Posterior vena cava (tissue), 2 donors: ENCODE results near the gene SERTAD1. TPM values are rescaled to one million over a fixed set of nuclear protein-coding genes. Genes with fewer than 3 reads are reported as not detected.

Experiments used
- DNase-seq: peaks from one replicate; pipeline ENCODE4 v3.0.0-alpha.2; 2020; ENCODE audit warnings: low spot score
- intact Hi-C, 2 donors: fragments of 100-400 bp; cut with DNase I; formaldehyde crosslinking; loops; one replicate each; pipeline versions ENCODE4 v1.14.1 to v1.14.2; 2022 to 2023
- total RNA-seq, 2 donors: library from RNA; stranded (reverse); fragmentation: NEBNext Ultra II Directional; extraction: Animal tissue kit (Norgen Biotek cat#: 25700); gene quantifications; one replicate each; pipeline ENCODE4 v1.2.1, GENCODE V29; 2021
- donor health status: DM: yes; HTN: yes; CAD: no.
- donor health status: DM: yes; HTN: yes; CAD: no.

SERTAD1 gene
- total RNA-seq, 2 donors from 2014 or later, result 12.2 to 16.2 TPM

DNA sequence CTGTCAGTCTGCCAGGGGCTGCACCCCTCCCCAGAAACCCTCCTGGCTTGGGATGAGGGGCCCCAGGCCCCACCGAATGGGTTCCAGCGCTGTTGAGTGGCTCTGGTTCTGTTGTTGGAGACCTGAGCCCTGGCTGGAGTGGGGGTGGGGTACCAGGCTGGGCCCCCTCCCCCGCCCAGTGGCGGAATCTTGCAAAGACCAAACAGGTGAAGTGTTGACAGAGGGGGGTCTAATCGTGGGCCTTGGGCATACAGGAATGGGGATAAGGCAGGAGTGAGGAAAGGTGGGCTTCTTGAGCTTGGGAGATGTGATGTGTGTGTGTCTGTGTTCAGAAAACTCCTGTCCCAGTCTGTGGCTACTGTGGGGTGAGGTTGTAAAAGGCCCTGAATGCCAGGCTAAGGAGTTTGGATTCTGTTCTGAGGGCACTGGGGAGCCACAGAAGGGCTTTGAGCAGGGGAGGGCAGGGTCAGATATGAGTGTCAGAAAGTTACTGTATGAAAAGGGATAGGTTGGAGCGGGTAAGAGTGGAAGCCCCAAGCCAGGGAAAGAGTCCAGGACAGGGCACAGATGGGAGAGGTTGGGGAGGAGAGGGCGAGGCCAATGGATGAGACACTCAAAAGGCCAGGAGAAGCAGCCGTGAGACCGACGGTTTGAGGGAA, 35.6 kb downstream of the SERTAD1 start, which contains the start of gene HIPK4:
HIPK4 (minus strand) TSS at position 98 of the 659 bp plus-strand sequence. CDS start 279 bp downstream, outside the sequence.
- no peak for DNase-seq
- intact Hi-C loops, result loop anchor here in 1 of 2 donors (10.0 kb wide), 1 partner anchor 85 kb away; no protein-coding TSS in a partner anchor

DNA sequence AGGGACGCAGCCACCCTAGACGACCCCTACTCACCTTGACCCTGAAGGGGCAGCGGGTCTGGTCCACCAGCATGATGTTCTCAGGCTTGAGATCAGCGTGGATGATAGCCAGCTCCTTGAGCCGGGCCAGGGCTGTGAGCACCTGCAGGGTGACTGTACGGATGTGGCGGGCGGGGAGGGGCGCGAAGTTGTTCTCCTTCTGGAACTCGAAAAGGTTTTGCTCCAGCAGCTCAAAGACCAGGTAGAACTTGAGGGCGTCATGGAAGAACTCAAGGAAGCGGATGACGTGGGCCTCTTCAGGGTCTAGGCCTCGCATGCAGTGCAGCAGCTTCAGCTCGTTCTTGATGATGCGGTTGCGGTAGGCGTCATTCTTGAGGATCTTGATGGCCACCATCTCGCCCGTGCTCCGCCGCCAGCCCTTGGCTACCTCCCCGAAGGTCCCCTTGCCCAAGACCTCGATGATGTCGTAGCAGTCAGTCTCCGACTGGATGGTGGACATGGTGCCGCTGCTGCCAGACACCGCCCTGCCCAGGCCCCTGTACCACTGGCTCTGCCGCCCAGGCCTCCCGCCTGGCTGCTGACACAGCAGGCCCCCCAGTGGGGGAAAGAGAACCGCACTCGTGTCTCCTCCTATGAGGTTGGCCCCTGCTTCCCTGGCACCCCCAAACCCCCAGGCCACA, 36.2 kb downstream of the SERTAD1 start:
- intact Hi-C loops, result loop anchor here in 1 of 2 donors (10.0 kb wide), 1 partner anchor 85 kb away; no protein-coding TSS in a partner anchor

DNA sequence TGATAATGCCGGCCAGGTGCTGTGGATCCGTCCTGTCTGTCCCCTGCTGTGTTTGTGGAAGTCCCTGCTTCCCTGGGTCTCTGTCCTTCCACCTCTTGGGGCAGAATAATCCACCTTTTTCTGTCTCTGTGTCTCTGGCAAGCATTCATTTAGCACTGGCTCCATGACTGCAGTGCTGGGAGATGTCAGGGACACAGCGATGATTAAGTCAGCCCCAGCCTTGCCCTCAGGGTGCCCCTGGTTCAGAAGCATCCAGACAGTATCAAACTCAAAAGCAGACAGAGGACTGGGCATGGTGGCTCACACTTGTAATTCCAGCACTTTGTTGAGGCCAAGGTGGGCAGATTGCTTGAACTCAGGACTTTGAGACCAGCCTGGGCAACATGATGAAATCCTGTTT, 37.3 kb downstream of the SERTAD1 start:
- DNase-seq, result no peak
- intact Hi-C loops, result no loop called here

More for the DNA sequence above, 36.2 kb downstream of the SERTAD1 start:
- no peak for DNase-seq

DNA sequence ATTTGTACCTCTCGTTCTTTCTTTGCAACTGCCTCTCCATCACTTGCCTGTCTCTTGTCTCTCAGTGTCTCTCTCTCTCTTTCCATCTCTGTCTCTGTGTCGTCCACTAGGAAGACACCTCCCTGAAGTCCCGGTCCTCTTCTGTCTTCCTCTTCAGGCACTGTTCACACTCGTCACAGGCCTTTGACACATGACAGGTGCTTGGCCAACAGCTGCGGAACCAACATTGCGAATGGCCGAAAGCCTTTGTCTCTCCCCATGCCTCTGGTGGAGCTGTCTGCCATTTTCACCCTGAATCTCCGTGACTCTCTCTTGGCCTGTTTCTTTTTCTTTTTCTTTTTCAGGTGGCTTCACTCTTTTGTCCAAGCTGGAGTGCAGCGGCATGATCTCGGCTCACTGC, 38.6 kb downstream of the SERTAD1 start:
- intact Hi-C loops, result no loop called here
- DNase-seq, result no peak

DNA sequence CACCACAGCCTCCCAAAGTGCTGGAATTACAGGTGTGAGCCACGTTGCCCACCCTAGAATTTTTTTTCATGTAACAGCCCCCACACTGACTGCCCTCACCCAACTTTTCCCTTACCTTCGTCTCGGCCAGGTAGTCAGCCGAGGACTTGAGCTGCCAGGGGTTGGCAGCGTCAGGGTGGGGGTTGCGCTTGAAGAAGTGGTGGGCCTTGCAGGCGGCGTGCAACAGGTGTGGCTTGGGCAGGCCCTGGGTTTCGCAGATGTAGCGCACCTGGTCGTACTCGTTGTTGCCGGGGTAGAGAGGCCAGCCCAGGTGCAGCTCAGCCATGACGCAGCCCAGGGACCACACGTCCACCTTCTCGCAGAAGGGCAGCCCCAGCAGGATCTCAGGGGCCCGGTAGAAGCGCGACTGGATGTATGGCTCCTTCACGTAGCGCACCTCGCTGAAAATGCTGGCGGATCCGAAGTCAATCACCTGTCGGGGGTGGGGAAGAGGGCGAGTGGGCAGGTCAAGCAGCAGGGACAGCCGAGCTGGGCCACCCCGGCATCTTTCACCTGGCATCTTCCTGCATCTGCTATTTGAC, 42.0 kb downstream of the SERTAD1 start:
- intact Hi-C loops, result no loop called here
- DNase-seq, result no peak

DNA sequence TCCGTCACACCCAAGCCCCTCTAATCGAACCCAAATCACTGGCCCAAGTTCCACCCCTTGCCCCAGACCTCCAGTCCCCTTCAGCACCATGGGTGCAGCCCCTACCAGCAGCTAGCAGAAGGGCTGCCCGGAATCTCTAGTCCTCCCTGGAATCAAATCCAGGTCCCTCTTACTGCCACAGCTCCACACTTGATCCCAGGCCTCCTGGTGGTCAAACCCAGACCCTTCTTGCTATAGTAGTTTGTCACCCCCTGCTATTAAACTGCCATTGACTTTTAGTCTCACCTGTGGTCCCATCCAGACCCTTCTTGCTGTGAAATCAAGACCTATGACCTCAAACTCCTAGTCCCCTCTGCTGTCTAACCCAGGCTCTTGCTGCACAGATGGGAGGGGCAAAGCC, 44.5 kb downstream of the SERTAD1 start:
- DNase-seq, result no peak

DNA sequence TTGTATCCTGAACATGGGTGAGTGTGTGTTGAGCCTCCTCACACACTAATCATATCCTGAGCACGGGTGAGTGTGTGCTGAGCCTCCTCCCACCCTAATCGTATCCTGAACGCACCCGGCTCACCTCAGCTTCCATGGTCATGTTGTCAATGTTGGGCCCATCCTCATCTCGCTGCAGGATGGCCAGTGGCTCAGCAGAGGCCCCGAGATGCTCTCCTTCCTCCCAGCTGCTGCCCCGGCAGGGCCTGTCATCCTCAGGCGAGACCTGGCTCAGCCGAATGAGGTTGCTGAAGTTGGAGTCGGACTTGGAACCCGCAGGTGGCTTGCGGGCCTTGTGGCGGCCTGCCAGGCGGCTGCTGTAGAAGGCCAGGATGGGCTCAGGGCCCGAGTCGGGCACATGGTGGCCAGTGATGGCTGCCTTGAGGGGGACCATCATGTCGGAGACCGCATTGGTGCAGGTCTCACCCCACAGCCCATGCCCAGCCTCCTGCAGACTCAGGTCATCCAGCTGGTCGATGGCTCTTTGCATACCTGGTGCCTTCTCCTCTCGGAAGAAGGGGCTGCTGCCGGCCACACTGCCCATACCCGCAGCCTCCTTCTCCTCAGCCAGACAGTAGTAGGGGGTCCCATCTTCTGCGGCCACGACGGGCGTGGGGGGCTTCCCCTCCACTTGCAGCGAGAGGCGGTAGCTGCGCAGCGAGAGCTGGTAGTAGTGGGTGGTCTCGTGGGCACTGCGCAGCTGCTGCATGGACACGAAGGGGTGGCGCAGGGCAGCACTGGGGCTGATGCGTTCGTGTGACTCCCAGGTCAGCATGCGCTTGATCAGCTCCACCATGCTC, 45.4 kb downstream of the SERTAD1 start:
- DNase-seq, result no peak
- intact Hi-C loops, result no loop called here

More for the DNA sequence above, 44.5 kb downstream of the SERTAD1 start:
- intact Hi-C loops, result no loop called here

DNA sequence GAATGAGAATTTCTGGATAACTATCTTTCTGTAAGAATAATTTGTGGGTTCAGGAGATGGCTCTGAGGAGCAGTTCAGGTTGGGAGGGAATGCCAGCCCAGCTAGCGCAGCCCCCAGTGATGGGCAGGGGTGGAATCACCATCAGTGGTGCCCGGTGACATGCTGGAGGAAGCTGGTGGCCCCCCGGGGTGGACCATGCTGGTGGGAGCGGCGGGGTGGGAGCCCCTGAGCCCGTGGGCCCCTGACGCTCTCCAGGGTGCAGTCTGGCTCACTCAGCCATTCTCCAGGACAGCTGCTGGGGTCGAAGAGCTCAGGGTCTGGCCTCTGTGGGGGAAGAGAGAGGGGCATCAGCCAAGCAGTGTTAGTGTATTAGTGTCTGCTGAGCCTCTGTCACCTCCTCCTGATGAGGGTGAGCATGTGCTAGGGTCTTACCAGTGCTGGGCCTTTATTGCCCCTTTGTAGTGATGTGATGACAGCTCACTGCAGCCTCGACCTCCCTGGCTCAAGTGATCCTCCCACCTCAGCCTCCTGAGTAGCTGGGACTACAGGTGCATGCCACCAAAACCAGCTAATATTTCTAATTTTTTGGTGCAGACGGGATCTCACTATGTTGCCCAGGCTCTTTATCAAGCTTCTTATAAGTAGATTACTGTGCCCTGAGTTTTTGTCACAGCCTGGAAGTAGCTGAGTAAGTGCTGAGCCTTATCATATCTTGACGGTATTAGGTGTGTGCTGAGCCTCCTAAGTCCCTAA, 46.2 kb downstream of the SERTAD1 start:
- intact Hi-C loops, result no loop called here
- no peak for DNase-seq

DNA sequence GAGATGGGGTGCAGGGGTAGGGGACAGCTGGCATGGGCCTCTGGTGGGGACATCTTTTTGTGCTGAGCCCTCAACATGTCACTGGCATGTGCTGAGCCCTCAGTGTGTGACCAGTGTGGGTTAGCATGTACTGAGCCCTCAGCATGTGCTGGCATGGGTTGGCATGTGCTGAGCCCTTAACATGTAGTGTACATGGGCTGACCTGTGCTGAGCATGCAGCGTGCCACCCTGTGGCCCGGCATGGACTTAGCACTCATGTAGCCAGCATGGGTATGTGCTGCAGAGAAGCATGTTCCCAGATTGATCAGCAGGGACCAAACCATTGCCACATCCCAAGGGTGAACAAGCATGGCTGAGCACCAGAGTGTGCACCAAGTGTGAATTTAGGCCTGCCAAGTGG, 47.3 kb downstream of the SERTAD1 start:
- no peak for DNase-seq
- intact Hi-C loops, result no loop called here

DNA sequence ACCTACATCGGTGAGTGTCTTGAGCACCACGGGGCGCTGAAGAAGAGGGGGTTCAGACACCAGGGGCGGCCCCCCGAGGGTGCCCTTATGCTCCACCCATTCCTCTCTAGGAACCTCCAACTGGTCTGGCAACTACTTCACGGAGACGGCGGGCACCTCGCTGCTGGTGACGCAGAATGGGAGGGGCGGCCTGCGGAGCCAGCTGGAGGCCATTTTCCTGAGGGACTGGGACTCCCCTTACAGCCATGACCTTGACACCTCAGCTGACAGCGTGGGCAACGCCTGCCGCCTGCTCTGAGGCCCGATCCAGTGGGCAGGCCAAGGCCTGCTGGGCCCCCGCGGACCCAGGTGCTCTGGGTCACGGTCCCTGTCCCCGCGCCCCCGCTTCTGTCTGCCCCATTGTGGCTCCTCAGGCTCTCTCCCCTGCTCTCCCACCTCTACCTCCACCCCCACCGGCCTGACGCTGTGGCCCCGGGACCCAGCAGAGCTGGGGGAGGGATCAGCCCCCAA, 47.9 kb downstream of the SERTAD1 start:
- intact Hi-C loops, result no loop called here

DNA sequence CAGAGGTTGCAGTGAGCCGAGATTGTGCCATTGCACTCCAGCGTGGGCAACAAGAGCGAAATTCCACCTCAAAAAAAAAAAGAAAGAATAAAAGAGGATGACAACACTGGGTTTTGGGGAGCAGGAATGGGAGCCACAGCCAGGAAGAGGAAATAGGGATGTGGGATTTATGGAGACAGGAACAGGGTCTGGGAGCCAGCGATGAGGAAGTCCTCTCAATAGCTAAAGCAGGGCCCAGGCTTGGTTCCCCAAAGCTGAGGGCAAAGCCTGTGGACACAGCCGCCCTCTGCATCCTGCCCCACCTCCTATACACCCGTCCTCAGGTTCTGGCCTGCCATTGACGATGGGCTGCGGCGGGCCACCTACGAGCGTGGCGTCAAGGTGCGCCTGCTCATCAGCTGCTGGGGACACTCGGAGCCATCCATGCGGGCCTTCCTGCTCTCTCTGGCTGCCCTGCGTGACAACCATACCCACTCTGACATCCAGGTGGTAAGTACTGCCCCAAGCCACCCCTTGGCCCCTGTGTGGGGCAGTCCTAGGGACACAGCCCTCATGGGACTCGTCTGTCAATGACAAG, 49.4 kb downstream of the SERTAD1 start:
- no peak for DNase-seq
- intact Hi-C loops, result no loop called here

More for the DNA sequence above, 47.9 kb downstream of the SERTAD1 start:
- DNase-seq, result no peak

DNA sequence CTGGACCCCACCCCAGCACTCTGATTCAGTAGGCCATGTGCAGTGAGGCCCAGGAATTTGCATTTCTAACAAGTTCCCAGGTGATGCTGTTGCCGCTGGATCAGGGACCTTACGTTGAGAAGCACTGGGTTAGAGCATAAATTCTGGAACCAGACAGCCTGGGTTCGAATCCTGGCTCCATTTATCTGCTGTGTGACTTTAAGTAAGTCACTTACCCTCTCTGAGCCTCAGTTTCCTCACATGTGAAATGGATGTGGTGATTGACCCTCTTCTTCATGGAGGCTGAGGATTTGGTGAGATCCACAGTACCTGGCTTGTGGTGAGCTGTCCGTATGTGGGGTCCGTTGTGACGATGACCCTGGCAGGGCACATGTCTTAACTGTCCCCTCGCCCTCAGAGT, 51.7 kb downstream of the SERTAD1 start:
- DNase-seq, result no peak
- intact Hi-C loops, result no loop called here

DNA sequence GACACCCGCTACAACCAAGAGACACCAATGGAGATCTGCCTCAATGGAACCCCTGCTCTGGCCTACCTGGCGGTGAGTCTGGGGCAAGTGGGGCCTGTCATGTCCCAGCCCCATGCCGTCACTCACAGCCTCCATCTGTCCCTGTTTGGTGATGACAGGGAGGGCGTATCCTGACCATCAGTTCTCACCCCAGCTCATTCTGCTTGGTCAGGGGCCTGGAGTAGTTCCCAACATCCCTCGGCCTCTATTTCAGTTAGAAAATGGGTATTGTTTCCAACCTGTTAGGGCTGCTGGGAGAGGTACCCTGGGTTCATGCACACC, 54.0 kb downstream of the SERTAD1 start:
- DNase-seq, result no peak
- intact Hi-C loops, result no loop called here

Other genes starting within 250 kb of the SERTAD1 start
- gene MAP3K10, start 234.6 kb downstream of the SERTAD1 start, total RNA-seq, result 10 to 100 TPM; 16.9 to 21.5 TPM
- gene TTC9B, start 207.6 kb downstream of the SERTAD1 start, total RNA-seq, result not detected
- under 1 TPM in 1 of 2 donors, not detected in 1; 0.42 TPM for gene CCNP, start 199.3 kb downstream of the SERTAD1 start, total RNA-seq
- gene AKT2, start 140.6 kb downstream of the SERTAD1 start, total RNA-seq, result 10 to 100 TPM; 80.4 to 85.1 TPM
- gene C19orf47, start 77.6 kb downstream of the SERTAD1 start, total RNA-seq, result 10 to 100 TPM; 13.2 to 16.9 TPM
- gene PLD3, start 77.3 kb downstream of the SERTAD1 start, total RNA-seq, result 100 to 1,000 TPM; 153 to 281 TPM
- under 1 TPM in 1 of 2 donors, not detected in 1; 0.29 TPM for gene HIPK4, start 35.8 kb downstream of the SERTAD1 start, total RNA-seq
- 1 to 10 TPM; 3.4 to 3.5 TPM for gene PRX, start 12.6 kb downstream of the SERTAD1 start, total RNA-seq
- 10 to 100 TPM; 33.8 to 48.6 TPM for gene SERTAD3, start 18.3 kb upstream of the SERTAD1 start, total RNA-seq
- 10 to 100 TPM; 77.4 to 88.1 TPM for gene BLVRB, start 39.8 kb upstream of the SERTAD1 start, total RNA-seq
- gene SPTBN4, start 41.0 kb upstream of the SERTAD1 start, total RNA-seq, result 1 to 10 TPM; 1.7 to 2.7 TPM
- gene SHKBP1, start 150.9 kb upstream of the SERTAD1 start, total RNA-seq, result 10 to 100 TPM; 43.8 to 45.3 TPM
- 100 to 1,000 TPM; 200 to 265 TPM for gene LTBP4, start 175.4 kb upstream of the SERTAD1 start, total RNA-seq